Suppressor macrophage (primary cell): ENCODE results near the gene SARNP.

Experiments used
- DNase-seq, 4 experiments: peaks; one replicate each; pipeline ENCODE4 v3.0.0-alpha.2; 2020 to 2022

Gene SARNP

GRCh38 chr12:55741931-55742680 is 75.4 kb downstream of the SARNP start:
- DNase-seq, result no peak

- DNase-seq, result no peak
These were observed 78.5 kb downstream of the SARNP start for GRCh38 chr12:55739025-55739378.

- peak; percentile 88 to 97 (median 93) for DNase-seq
These were observed 79.2 kb downstream of the SARNP start for GRCh38 chr12:55738123-55739024.

- no peak for DNase-seq
These were observed 79.9 kb downstream of the SARNP start for GRCh38 chr12:55737581-55738122.

- peak; percentile 79 to 87 (median 83) for DNase-seq
These were observed 80.5 kb downstream of the SARNP start for GRCh38 chr12:55736780-55737580.

GRCh38 chr12:55736076-55736475 is 81.4 kb downstream of the SARNP start:
- DNase-seq, result no peak

- DNase-seq, result no peak
These were observed 82.9 kb downstream of the SARNP start for GRCh38 chr12:55734595-55734994.

GRCh38 chr12:55733858-55734257 is 83.7 kb downstream of the SARNP start:
- no peak for DNase-seq

GRCh38 chr12:55733021-55733555 is 84.4 kb downstream of the SARNP start:
- no peak for DNase-seq

GRCh38 chr12:55732288-55732687 is 85.2 kb downstream of the SARNP start:
- DNase-seq, result no peak

- peak; percentile 69 to 85 (median 83) for DNase-seq
These were observed 87.4 kb downstream of the SARNP start for GRCh38 chr12:55729819-55730818.

GRCh38 chr12:55728939-55729818 is 88.3 kb downstream of the SARNP start, which contains the start of gene CD63:
Gene CD63, minus strand, starts transcription at chr12:55729009. Its CDS starts 668 bp downstream, at chr12:55728341.
- peak; percentile 97 to 99 (median 98) for DNase-seq

- DNase-seq, result peak; percentile 79 to 91 (median 86)
These were observed 89.2 kb downstream of the SARNP start for GRCh38 chr12:55728186-55728938.

- DNase-seq, result peak; percentile 70 to 85 (median 80)
These were observed 89.8 kb downstream of the SARNP start for GRCh38 chr12:55727643-55728185.

- peak; percentile 84 to 93 (median 88) for DNase-seq
These were observed 90.6 kb downstream of the SARNP start for GRCh38 chr12:55726971-55727370.

GRCh38 chr12:55725556-55725955 is 92.0 kb downstream of the SARNP start:
- DNase-seq, result no peak

- DNase-seq, result no peak
These were observed 92.6 kb downstream of the SARNP start for GRCh38 chr12:55724940-55725309.

- DNase-seq, result peak; percentile 80 to 87 (median 81)
These were observed 93.1 kb downstream of the SARNP start for GRCh38 chr12:55724226-55724939.
